Tibial artery (tissue), 4 donors: ENCODE results near the gene ADCY5.

Experiments
- DNase-seq, 2 donors: peaks; one replicate each; pipeline ENCODE4 v3.0.0-alpha.2; 2019
- H3K27ac ChIP-seq, 2 donors: fragments of 200-600 bp; sonication (generic) in 1 of 2; 1 replicate in 1 of 2; 2 replicates in 1 of 2; pipeline ENCODE4 v1.5.1; 2018 to 2019; ENCODE audit warnings: mild to moderate bottlenecking in 1 of 2
- H3K27me3 ChIP-seq, 2 donors: fragments of 200-600 bp; sonication (generic) in 1 of 2; one replicate each; pipeline versions ENCODE4 v1.5.1 to v1.6.0; 2016 to 2019
- H3K36me3 ChIP-seq, 3 donors: fragments of 200-600 bp; sonication (generic) in 2 of 3; one replicate each; pipeline ENCODE4 v1.5.1; 2016 to 2019; ENCODE audit warnings: mild to moderate bottlenecking in 2 of 3
- H3K4me1 ChIP-seq, 4 donors: fragments of 200-600 bp; sonication (generic) in 2 of 4; 1 replicate in 3 of 4; 2 replicates in 1 of 4; pipeline ENCODE4 v1.5.1; 2016 to 2019
- H3K4me3 ChIP-seq, 2 donors: fragments of 200-600 bp; sonication (generic) in 1 of 2; 1 replicate in 1 of 2; 2 replicates in 1 of 2; pipeline ENCODE4 v1.5.1; 2018 to 2019; ENCODE audit warnings: mild to moderate bottlenecking in 2 of 2
- H3K9me3 ChIP-seq, 3 donors: fragments of 200-600 bp; sonication (generic) in 1 of 3; one replicate each; pipeline ENCODE4 v1.5.1; 2016 to 2019
- CTCF ChIP-seq, 2 experiments: fragments of 200-600 bp in 1 of 2; fragments of 450-650 bp in 1 of 2; IDR thresholded peaks; one replicate each; pipeline ENCODE4 v1.5.1; 2017 to 2019; ENCODE audit warnings: antibody characterized with exemption in 2 of 2, mild to moderate bottlenecking in 1 of 2, moderate library complexity in 1 of 2
- intact Hi-C: fragments of 100-400 bp; cut with DNase I; formaldehyde crosslinking; loops from one replicate; pipeline ENCODE4 v1.15.0; 2023; ENCODE audit warnings: low total_unique reads

ADCY5 gene

GRCh38 chr3:123344175-123344906 is 104.5 kb downstream of the ADCY5 start:
- Histone ChIP-seq H3K4me3 (no peak overlapping the region), H3K27ac (peak overlapping the region; percentile 71 to 76), H3K9me3 (no peaks in the 10 kb centered on the region), H3K4me1 (peaks cover 0 to 78% (median 44%) of the 10 kb centered on the region in 4 donors), H3K27me3 (no peaks in the 10 kb centered on the region), H3K36me3 (no peaks in the 10 kb centered on the region)
- intact Hi-C loops, result no loop called here
- peak in 1 of 2 donors; percentile 64 for DNase-seq
- TF ChIP-seq CTCF (IDR thresholded peaks at IDR 0.05), result no peak

GRCh38 chr3:123343296-123344174 is 105.4 kb downstream of the ADCY5 start:
- peak in 1 of 2 donors; percentile 68 for DNase-seq
- Histone ChIP-seq H3K27me3 (no peaks in the 10 kb centered on the region), H3K27ac (peak overlapping the region; percentile 71 to 76), H3K36me3 (peaks cover 0 to 3% (median 0%) of the 10 kb centered on the region in 3 donors), H3K9me3 (no peaks in the 10 kb centered on the region), H3K4me1 (peaks cover 0 to 76% (median 43%) of the 10 kb centered on the region in 4 donors), H3K4me3 (no peak overlapping the region)
- intact Hi-C loops, result no loop called here
- no peak for TF ChIP-seq CTCF (IDR thresholded peaks at IDR 0.05)

- DNase-seq, result peak in 1 of 2 donors; percentile 58
- no peak overlapping the region for H3K4me3 ChIP-seq
- intact Hi-C loops, result no loop called here
- H3K27ac ChIP-seq, result peak overlapping the region; percentile 26 to 76
- H3K4me1 ChIP-seq, result peaks cover 0 to 72% (median 43%) of the 10 kb centered on the region in 4 donors
- no peak for TF ChIP-seq CTCF (IDR thresholded peaks at IDR 0.05)
- H3K27me3 ChIP-seq, result no peaks in the 10 kb centered on the region
- no peaks in the 10 kb centered on the region for H3K9me3 ChIP-seq
- H3K36me3 ChIP-seq, result peaks cover 0 to 8% (median 0%) of the 10 kb centered on the region in 3 donors
Measured at GRCh38 chr3:123342631-123343080, 106.2 kb downstream of the ADCY5 start.

GRCh38 chr3:123341871-123342630 is 106.8 kb downstream of the ADCY5 start:
- TF ChIP-seq CTCF (IDR thresholded peaks at IDR 0.05), result no peak
- H3K36me3 ChIP-seq, result peaks cover 0 to 13% (median 0%) of the 10 kb centered on the region in 3 donors
- H3K4me3 ChIP-seq, result no peak overlapping the region
- no peaks in the 10 kb centered on the region for H3K9me3 ChIP-seq
- DNase-seq, result peak in 1 of 2 donors; percentile 43
- H3K27ac ChIP-seq, result peak overlapping the region; percentile 26 to 76
- H3K4me1 ChIP-seq, result peaks cover 0 to 66% (median 39%) of the 10 kb centered on the region in 4 donors
- H3K27me3 ChIP-seq, result no peaks in the 10 kb centered on the region
- intact Hi-C loops, result no loop called here

GRCh38 chr3:123340336-123340735 is 108.6 kb downstream of the ADCY5 start:
- intact Hi-C loops, result no loop called here
- Histone ChIP-seq H3K4me3 (no peak overlapping the region), H3K27ac (no peak overlapping the region), H3K36me3 (peaks cover 0 to 13% (median 0%) of the 10 kb centered on the region in 3 donors), H3K27me3 (no peaks in the 10 kb centered on the region), H3K9me3 (no peaks in the 10 kb centered on the region), H3K4me1 (peaks cover 0 to 62% (median 35%) of the 10 kb centered on the region in 4 donors)
- TF ChIP-seq CTCF (IDR thresholded peaks at IDR 0.05), result no peak
- DNase-seq, result peak in 1 of 2 donors; percentile 13
